Right atrium auricular region (tissue), 2 donors: Measurements from ENCODE around the gene SLC25A48. TPM values are rescaled to one million over a fixed set of nuclear protein-coding genes. Genes with fewer than 3 reads are reported as not detected.
A peak's percentile ranks its signal among the peaks of the same experiment; 100 is the strongest.

Experiments
- DNase-seq: peaks from one replicate; pipeline ENCODE4 v3.0.0-alpha.2; 2019; ENCODE audit warnings: low spot score
- H3K27ac ChIP-seq, 2 donors: fragments of 200-600 bp; sonication (generic); 1 replicate in 1 of 2; 2 replicates in 1 of 2; pipeline ENCODE4 v1.5.1; 2016 to 2019
- H3K27me3 ChIP-seq, 2 donors: fragments of 200-600 bp; sonication (generic); one replicate each; pipeline versions ENCODE4 v1.5.1 to v1.6.0; 2017 to 2019
- H3K36me3 ChIP-seq: fragments of 200-600 bp; sonication (generic); one replicate; pipeline ENCODE4 v1.5.1; 2016
- H3K4me1 ChIP-seq, 2 donors: fragments of 200-600 bp; sonication (generic); one replicate each; pipeline versions ENCODE4 v1.5.1 to v1.6.0; 2017 to 2019
- H3K4me3 ChIP-seq, 2 donors: fragments of 200-600 bp; sonication (generic); 1 replicate in 1 of 2; 2 replicates in 1 of 2; pipeline ENCODE4 v1.5.1; 2017 to 2019; ENCODE audit warnings: mild to moderate bottlenecking in 1 of 2, moderate library complexity in 1 of 2
- H3K9me3 ChIP-seq, 2 donors: fragments of 200-600 bp; sonication (generic); one replicate each; pipeline ENCODE4 v1.5.1; 2019
- total RNA-seq, 2 donors: library from RNA; depleted of rRNA; stranded (reverse); fragments of >200 nt; gene quantifications; one replicate each; pipeline ENCODE4 v1.1.0, GENCODE V29; 2016
- TF ChIP-seq, protein P1 (sequence below), 2 donors: fragments of 200-600 bp; sonication (generic); IDR thresholded peaks; one replicate each; pipeline ENCODE4 v1.5.1; 2019; ENCODE audit warnings: antibody characterized with exemption in 2 of 2

SLC25A48 gene
- total RNA-seq, 2 donors from 2014 or later: not detected

GRCh38 chr5:135876146-135876545, 41.7 kb downstream of the SLC25A48 start:
- TF ChIP-seq, protein P1, sequence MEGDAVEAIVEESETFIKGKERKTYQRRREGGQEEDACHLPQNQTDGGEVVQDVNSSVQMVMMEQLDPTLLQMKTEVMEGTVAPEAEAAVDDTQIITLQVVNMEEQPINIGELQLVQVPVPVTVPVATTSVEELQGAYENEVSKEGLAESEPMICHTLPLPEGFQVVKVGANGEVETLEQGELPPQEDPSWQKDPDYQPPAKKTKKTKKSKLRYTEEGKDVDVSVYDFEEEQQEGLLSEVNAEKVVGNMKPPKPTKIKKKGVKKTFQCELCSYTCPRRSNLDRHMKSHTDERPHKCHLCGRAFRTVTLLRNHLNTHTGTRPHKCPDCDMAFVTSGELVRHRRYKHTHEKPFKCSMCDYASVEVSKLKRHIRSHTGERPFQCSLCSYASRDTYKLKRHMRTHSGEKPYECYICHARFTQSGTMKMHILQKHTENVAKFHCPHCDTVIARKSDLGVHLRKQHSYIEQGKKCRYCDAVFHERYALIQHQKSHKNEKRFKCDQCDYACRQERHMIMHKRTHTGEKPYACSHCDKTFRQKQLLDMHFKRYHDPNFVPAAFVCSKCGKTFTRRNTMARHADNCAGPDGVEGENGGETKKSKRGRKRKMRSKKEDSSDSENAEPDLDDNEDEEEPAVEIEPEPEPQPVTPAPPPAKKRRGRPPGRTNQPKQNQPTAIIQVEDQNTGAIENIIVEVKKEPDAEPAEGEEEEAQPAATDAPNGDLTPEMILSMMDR (IDR thresholded peaks at IDR 0.05): no peak
- no peak overlapping the region for H3K27ac ChIP-seq
- no peaks in the 10 kb centered on the region for H3K36me3 ChIP-seq
- no peak overlapping the region for H3K4me3 ChIP-seq
- DNase-seq: no peak
- H3K9me3 ChIP-seq: no peaks in the 10 kb centered on the region
- H3K4me1 ChIP-seq: peaks cover 0 to 12% of the 10 kb centered on the region in 2 donors
- no peaks in the 10 kb centered on the region for H3K27me3 ChIP-seq

DNA sequence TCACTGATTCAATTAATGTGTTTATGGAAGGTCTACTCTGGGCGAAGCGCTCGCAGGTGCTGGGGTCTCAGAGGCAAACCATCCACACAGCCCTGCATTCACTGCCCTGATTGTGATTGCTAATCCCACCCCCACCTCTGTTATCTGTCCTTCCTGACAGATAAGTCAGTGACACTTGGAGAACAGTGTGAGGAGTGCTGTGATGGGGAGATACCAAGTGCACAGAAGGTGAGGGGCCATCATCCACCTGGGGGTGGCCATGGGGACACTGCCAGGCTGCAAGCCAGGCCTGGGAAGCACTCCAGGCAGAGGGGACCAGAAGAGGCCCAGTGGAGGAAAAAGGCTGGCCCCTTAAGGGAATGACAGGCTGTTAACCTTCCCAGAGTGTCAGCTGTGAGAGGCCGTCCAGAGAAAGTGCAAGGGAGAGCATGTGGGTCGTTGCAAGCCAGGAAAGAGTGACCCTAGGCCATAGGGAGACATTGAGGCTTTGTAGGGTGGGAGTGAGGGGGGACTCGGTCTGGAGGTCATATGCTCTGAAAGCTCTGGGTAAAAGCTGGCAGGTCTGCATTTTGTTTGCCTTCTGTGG, 43.2 kb downstream of the SLC25A48 start:
- H3K4me3 ChIP-seq: no peak overlapping the region
- TF ChIP-seq, protein P1 (IDR thresholded peaks at IDR 0.05): no peak
- no peaks in the 10 kb centered on the region for H3K36me3 ChIP-seq
- no peak overlapping the region for H3K27ac ChIP-seq
- no peaks in the 10 kb centered on the region for H3K27me3 ChIP-seq
- peaks cover 0 to 12% of the 10 kb centered on the region in 2 donors for H3K4me1 ChIP-seq
- no peak for DNase-seq
- H3K9me3 ChIP-seq: no peaks in the 10 kb centered on the region

DNA sequence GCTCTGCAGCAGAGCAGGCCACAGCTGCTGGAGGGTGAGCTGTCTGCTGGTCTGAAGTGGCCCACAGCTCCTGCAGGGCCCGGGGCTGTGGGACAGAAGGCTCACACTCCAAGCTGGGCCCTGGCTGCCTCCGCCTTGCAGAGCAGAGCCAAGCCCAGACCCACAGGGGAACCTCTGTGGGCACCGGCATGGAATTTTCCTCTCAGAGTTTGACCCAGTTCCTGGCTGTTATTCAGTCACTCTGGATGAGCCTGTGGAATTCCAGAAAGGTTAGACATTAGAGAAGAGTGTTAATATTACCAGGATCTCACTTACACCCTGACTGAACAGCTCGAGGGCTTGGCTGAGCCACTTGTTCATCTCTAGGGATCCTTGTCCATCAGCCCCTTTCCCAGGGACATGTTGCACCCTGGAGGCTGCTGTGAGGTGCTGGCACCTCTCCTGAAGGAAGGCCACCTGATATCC, 43.7 kb downstream of the SLC25A48 start:
- H3K4me1 ChIP-seq: peaks cover 0 to 12% of the 10 kb centered on the region in 2 donors
- no peak for DNase-seq
- H3K4me3 ChIP-seq: no peak overlapping the region
- TF ChIP-seq, protein P1 (IDR thresholded peaks at IDR 0.05): no peak
- H3K27me3 ChIP-seq: no peaks in the 10 kb centered on the region
- H3K27ac ChIP-seq: no peak overlapping the region
- no peaks in the 10 kb centered on the region for H3K36me3 ChIP-seq
- no peaks in the 10 kb centered on the region for H3K9me3 ChIP-seq

DNA sequence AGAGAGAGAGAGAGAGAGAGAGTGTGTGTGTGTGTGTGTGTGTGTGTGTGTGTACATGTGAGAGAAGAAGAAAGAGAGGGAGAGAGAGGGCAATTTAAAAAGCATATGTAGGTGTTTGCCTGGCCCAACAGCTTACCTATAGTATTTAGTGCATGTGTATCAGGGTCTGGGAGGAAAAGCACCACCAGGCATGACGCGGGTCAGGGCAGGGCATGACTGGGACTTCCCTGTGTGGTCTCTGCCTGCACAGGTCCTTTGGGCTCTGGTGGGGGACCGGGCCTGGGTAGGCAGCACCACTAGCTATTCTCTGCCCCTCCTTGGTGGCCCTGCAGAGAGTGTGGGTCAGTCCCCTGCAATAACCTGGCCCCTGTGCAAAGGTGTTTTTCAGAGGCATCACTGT, 45.1 kb downstream of the SLC25A48 start:
- Histone ChIP-seq H3K9me3 (no peaks in the 10 kb centered on the region), H3K27ac (no peak overlapping the region), H3K4me3 (no peak overlapping the region), H3K4me1 (peaks cover 0 to 12% of the 10 kb centered on the region in 2 donors), H3K27me3 (no peaks in the 10 kb centered on the region), H3K36me3 (no peaks in the 10 kb centered on the region)
- no peak for DNase-seq
- TF ChIP-seq, protein P1 (IDR thresholded peaks at IDR 0.05): no peak

GRCh38 chr5:135880278-135880677, 45.8 kb downstream of the SLC25A48 start:
- Histone ChIP-seq H3K9me3 (no peaks in the 10 kb centered on the region), H3K4me3 (no peak overlapping the region), H3K36me3 (no peaks in the 10 kb centered on the region), H3K27ac (no peak overlapping the region), H3K27me3 (no peaks in the 10 kb centered on the region), H3K4me1 (peaks cover 0 to 12% of the 10 kb centered on the region in 2 donors)
- TF ChIP-seq, protein P1 (IDR thresholded peaks at IDR 0.05): no peak
- no peak for DNase-seq

DNA sequence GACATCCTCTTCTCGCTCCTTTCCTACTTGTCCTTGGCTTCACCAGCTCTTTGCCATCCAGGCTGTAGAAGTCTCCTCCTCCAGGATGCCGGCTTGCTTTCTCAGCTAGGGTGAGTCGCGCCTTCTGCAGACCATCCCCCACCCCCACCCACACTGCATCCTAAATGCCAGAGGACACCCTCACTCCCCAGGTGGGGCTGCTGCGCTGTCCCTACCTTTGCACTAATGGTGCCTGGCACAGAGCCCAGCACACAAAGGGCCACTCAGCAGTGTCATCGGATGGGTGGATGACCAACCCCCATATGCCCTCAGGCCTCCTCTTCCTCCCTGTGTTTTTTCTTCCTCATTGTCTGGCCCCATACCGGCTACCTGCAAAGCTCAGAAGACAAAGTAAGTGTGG, 46.3 kb downstream of the SLC25A48 start:
- H3K27me3 ChIP-seq: no peaks in the 10 kb centered on the region
- TF ChIP-seq, protein P1 (IDR thresholded peaks at IDR 0.05): no peak
- H3K27ac ChIP-seq: no peak overlapping the region
- peaks cover 0 to 12% of the 10 kb centered on the region in 2 donors for H3K4me1 ChIP-seq
- no peak overlapping the region for H3K4me3 ChIP-seq
- no peaks in the 10 kb centered on the region for H3K9me3 ChIP-seq
- H3K36me3 ChIP-seq: no peaks in the 10 kb centered on the region
- peak; percentile 30 for DNase-seq
